Fibroblast of the aortic adventitia (primary cell): Measurements from ENCODE around the gene ALKAL2. TPM values are rescaled to one million over a fixed set of nuclear protein-coding genes. Genes with fewer than 3 reads are reported as not detected.

ENCODE experiments used
- DNase-seq: peaks from one replicate; pipeline ENCODE4 v3.0.0-alpha.2; 2010; ENCODE audit warnings: low read depth
- H3K4me3 ChIP-seq: 2 replicates; pipeline ENCODE4 v1.5.1; 2011; ENCODE audit warnings: low read depth, mild to moderate bottlenecking, control low read depth, low read length, moderate library complexity
- total RNA-seq: library from RNA; depleted of rRNA; stranded (reverse); fragments of >200 nt; gene quantifications from 2 replicates; pipeline ENCODE4 v1.2.3, GENCODE V29; 2012; ENCODE audit warnings: low replicate concordance
- TF ChIP-seq, protein P1 (sequence below): IDR thresholded peaks from 2 replicates; pipeline ENCODE4 v1.5.1; 2011; ENCODE audit warnings: mild to moderate bottlenecking, low read length, control low read depth, inconsistent platforms; ENCODE audit not compliant: insufficient read depth

Gene ALKAL2
- total RNA-seq, 1 donor, result 1.3 TPM

DNA sequence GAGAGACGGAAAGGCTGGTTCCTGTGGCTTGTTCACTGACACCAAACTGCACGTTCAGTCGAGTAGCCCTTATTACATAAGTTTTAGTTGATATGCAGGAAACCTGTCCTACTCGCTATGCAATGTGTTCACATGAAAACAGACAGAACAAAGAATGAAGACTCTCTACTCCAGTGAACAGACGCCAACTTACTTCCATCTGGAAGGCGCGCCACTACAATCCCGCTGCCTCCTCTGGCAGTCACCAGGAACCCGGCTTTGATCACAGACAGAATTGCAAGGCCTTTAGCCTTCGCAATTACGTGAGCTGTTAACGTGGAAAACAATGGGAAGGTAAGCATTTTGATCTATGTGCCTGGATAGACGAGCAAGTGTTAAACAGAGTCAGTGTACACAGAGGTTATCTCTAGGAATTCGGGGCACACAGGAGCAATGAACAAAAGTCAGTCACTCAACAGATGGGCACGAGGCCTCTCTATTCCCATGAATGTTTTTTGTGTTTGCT lies 38.3 kb downstream of the ALKAL2 start:
- TF ChIP-seq, protein P1, sequence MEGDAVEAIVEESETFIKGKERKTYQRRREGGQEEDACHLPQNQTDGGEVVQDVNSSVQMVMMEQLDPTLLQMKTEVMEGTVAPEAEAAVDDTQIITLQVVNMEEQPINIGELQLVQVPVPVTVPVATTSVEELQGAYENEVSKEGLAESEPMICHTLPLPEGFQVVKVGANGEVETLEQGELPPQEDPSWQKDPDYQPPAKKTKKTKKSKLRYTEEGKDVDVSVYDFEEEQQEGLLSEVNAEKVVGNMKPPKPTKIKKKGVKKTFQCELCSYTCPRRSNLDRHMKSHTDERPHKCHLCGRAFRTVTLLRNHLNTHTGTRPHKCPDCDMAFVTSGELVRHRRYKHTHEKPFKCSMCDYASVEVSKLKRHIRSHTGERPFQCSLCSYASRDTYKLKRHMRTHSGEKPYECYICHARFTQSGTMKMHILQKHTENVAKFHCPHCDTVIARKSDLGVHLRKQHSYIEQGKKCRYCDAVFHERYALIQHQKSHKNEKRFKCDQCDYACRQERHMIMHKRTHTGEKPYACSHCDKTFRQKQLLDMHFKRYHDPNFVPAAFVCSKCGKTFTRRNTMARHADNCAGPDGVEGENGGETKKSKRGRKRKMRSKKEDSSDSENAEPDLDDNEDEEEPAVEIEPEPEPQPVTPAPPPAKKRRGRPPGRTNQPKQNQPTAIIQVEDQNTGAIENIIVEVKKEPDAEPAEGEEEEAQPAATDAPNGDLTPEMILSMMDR, result no peak
- no peak for DNase-seq
- H3K4me3 ChIP-seq, result no peak overlapping the region

- TF ChIP-seq, protein P1, result no peak
- no peak overlapping the region for H3K4me3 ChIP-seq
- DNase-seq, result no peak
Observed at GRCh38 chr2:248724-249123, 39.2 kb downstream of the ALKAL2 start.

DNA sequence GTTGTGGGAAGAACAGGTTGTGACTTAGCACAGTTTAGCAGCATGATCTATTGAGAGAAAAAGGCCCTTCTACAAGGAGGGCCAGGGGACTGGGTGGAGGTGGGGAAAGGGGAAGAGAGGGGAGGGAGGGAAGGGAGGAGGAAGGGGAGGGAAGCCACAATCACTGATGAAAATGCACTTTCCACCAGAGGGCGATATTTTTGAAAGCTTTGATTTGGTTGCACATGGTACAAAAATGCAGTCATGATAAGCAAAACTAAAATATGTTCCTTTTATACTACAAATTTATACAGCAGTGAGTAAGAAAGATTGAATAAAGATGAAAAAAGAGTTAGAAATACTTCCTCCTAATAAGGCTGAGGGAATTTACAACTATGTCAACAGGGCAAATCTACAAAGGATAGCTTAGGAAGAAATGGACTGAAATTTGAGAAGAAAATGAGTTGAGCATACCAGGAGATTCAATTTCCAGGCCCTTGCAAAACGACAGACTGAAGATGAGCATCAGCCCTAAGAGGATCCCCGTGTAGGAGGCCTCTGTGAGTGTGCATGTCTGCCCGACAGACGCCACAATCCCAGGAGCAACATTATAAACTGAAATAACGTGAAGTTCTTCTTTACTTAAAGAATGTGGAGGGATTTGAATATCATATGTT lies 41.3 kb downstream of the ALKAL2 start:
- H3K4me3 ChIP-seq, result no peak overlapping the region
- TF ChIP-seq, protein P1, result peak; percentile 64
- DNase-seq, result peak; percentile 85

GRCh38 chr2:244547-244946 lies 43.3 kb downstream of the ALKAL2 start:
- no peak for DNase-seq
- H3K4me3 ChIP-seq, result no peak overlapping the region
- TF ChIP-seq, protein P1, result no peak

GRCh38 chr2:238869-239268 lies 49.0 kb downstream of the ALKAL2 start:
- no peak overlapping the region for H3K4me3 ChIP-seq
- DNase-seq, result no peak
- TF ChIP-seq, protein P1, result no peak

DNA sequence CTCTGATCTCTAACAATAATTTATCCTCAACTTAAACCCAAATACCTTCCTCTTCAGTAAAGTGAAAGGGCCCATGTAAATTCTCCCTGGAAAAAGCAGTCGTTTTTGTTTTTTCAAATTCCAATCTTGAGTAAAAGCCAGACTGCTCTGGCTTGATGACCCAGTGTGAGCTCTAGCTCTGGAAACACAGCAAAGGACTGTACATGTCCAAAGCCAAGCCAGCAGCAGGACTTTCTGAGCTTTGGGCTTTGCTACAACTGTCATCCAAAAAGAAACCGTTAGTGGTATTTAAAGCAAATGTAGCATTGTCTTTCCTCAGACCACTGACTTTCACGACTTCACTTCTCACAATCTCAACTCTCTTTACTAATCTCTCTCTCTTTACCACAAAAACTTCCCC lies 49.5 kb downstream of the ALKAL2 start:
- DNase-seq, result no peak
- H3K4me3 ChIP-seq, result no peak overlapping the region
- TF ChIP-seq, protein P1, result no peak

DNA sequence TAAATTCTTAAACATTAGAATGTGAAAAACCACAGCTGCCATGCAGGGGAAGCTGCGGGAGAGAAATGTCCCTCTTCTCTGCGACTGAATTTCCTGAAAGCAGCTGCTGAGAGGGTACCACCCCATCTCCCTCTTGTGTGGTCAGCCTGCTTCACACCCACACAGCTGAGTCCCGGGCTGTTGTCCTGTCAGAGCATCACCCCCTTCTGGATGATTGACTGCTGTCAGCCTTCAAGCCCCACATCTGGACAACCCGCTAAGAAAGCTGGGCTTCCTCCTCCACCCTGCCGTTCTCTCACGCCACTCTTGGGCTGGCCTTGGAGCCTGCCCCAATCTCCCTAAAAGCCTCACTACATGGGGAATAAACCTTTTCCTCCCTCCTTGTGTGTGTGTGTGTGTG lies 50.0 kb downstream of the ALKAL2 start:
- no peak overlapping the region for H3K4me3 ChIP-seq
- TF ChIP-seq, protein P1, result no peak

More for the DNA sequence above, 50.0 kb downstream of the ALKAL2 start:
- DNase-seq, result no peak
